ENCODE measurements around the gene PXDC1. TPM values are rescaled to one million over a fixed set of nuclear protein-coding genes. Genes with fewer than 3 reads are reported as not detected.

PXDC1 gene
- polyA plus RNA-seq, 1 donor from 2014 or later = 3.9 TPM

DNA sequence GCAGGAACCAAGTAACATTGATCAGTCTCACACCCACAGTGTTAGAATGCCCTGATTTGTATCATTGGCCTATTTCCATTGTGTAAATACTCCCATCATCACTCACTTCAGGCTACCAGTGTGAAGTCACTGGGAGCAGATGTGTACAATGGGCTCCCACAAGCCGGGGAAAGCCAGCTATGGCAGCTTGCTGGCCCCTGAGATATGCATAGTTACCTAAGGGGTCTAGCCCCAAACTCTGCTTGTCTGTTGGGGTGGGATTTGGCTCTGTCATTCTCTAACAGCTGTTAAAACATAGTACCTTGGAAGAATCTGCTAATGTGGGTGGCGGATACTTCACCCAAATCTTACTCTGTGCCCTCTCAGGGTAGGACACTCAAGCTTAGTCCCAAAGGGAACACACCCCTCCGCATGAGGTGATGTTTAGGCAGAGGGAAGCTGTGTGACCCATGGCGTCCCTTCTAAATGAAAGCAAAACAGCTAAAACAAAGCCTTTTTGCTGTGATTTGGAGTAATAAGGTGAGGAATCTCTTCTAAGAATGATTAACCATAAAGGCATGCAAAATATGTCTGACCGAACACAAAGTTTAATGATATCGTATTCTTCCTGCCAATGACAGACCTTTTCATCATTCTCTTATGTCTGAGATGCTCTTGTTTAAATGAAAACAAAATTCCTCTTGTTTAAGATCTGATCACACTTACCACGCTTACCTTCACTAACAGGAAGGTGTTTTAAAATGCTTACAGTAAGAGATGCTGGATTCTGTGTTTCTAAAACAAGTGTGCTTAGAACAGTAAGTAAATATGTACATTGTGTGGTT is 45.9 kb upstream of the PXDC1 start:
- TF ChIP-seq RAD21 (conservative IDR thresholded peaks at IDR 0.05) (no peak), TAF1 (IDR thresholded peaks at IDR 0.05; ENCODE audit: low read depth) (no peak), CTCF (IDR thresholded peaks at IDR 0.05; ENCODE audit: poor library complexity, severe bottlenecking) (no peak), SMC3 (conservative IDR thresholded peaks at IDR 0.05; ENCODE audit: poor library complexity) (no peak), POLR2AphosphoS5 (IDR thresholded peaks at IDR 0.05) (no peak), EZH2 (IDR thresholded peaks at IDR 0.05; ENCODE audit: borderline replicate concordance, insufficient read depth, low read length, poor library complexity, severe bottlenecking) (no peak), MXI1 (conservative IDR thresholded peaks at IDR 0.05; ENCODE audit: poor library complexity, severe bottlenecking) (no peak), EP300 (conservative IDR thresholded peaks at IDR 0.05; ENCODE audit: poor library complexity, severe bottlenecking) (no peak)
- TF ChIP-seq, protein P1, sequence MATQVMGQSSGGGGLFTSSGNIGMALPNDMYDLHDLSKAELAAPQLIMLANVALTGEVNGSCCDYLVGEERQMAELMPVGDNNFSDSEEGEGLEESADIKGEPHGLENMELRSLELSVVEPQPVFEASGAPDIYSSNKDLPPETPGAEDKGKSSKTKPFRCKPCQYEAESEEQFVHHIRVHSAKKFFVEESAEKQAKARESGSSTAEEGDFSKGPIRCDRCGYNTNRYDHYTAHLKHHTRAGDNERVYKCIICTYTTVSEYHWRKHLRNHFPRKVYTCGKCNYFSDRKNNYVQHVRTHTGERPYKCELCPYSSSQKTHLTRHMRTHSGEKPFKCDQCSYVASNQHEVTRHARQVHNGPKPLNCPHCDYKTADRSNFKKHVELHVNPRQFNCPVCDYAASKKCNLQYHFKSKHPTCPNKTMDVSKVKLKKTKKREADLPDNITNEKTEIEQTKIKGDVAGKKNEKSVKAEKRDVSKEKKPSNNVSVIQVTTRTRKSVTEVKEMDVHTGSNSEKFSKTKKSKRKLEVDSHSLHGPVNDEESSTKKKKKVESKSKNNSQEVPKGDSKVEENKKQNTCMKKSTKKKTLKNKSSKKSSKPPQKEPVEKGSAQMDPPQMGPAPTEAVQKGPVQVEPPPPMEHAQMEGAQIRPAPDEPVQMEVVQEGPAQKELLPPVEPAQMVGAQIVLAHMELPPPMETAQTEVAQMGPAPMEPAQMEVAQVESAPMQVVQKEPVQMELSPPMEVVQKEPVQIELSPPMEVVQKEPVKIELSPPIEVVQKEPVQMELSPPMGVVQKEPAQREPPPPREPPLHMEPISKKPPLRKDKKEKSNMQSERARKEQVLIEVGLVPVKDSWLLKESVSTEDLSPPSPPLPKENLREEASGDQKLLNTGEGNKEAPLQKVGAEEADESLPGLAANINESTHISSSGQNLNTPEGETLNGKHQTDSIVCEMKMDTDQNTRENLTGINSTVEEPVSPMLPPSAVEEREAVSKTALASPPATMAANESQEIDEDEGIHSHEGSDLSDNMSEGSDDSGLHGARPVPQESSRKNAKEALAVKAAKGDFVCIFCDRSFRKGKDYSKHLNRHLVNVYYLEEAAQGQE (IDR thresholded peaks at IDR 0.05; ENCODE audit: borderline replicate concordance) = no peak
- H3K36me3 ChIP-seq (ENCODE audit: insufficient read depth, low read length) = no peaks in the 10 kb centered on the region
- H3K27me3 ChIP-seq (ENCODE audit: insufficient read depth, low read depth, low read length) = no peaks in the 10 kb centered on the region
- H3F3A ChIP-seq (ENCODE audit: insufficient read depth, low read length, poor library complexity, severe bottlenecking) = no peaks in the 10 kb centered on the region
- no peaks in the 10 kb centered on the region for H3K9me2 ChIP-seq (ENCODE audit: insufficient read depth, low read length)
- H3K79me2 ChIP-seq (replicated peaks; ENCODE audit: insufficient read depth, low read length) = no peaks in the 10 kb centered on the region
- H3K9me3 ChIP-seq (ENCODE audit: low read length) = no peaks in the 10 kb centered on the region
- no peaks in the 10 kb centered on the region for H4K20me1 ChIP-seq (ENCODE audit: insufficient read depth)
- H2AFZ ChIP-seq (ENCODE audit: low read depth, low read length) = no peak overlapping the region
- no peak overlapping the region for H3K27ac ChIP-seq (ENCODE audit: low read length)
- H3K4me3 ChIP-seq (ENCODE audit: low read length) = no peak overlapping the region
- no peak overlapping the region for H3K9ac ChIP-seq (ENCODE audit: low read length)
- H3K4me2 ChIP-seq (ENCODE audit: low read length) = no peak overlapping the region

GRCh38 chr6:3796719-3797041 is 45.2 kb upstream of the PXDC1 start:
- Histone ChIP-seq H3K27ac (ENCODE audit: low read length) (no peak overlapping the region), H3K9ac (ENCODE audit: low read length) (no peak overlapping the region), H3K27me3 (ENCODE audit: insufficient read depth, low read depth, low read length) (no peaks in the 10 kb centered on the region), H3K4me2 (ENCODE audit: low read length) (no peak overlapping the region), H3F3A (ENCODE audit: insufficient read depth, low read length, poor library complexity, severe bottlenecking) (no peaks in the 10 kb centered on the region), H3K9me3 (ENCODE audit: low read length) (no peaks in the 10 kb centered on the region), H3K4me3 (ENCODE audit: low read length) (no peak overlapping the region), H3K79me2 (replicated peaks; ENCODE audit: insufficient read depth, low read length) (no peaks in the 10 kb centered on the region), H4K20me1 (ENCODE audit: insufficient read depth) (no peaks in the 10 kb centered on the region), H3K9me2 (ENCODE audit: insufficient read depth, low read length) (no peaks in the 10 kb centered on the region), H3K36me3 (ENCODE audit: insufficient read depth, low read length) (no peaks in the 10 kb centered on the region), H2AFZ (ENCODE audit: low read depth, low read length) (no peak overlapping the region)
- TF ChIP-seq, protein P1 (IDR thresholded peaks at IDR 0.05; ENCODE audit: borderline replicate concordance) = no peak
- no peak for TF ChIP-seq POLR2AphosphoS5 (IDR thresholded peaks at IDR 0.05)
- no peak for TF ChIP-seq MXI1 (conservative IDR thresholded peaks at IDR 0.05; ENCODE audit: poor library complexity, severe bottlenecking)

Data from neural cell (in vitro differentiated cells).